Embryonic facial prominence (tissue), 1 donor: ENCODE results near the gene HDC.

Experiments used
- DNase-seq: peaks from one replicate; pipeline ENCODE4 v3.0.0-alpha.2; 2016; ENCODE audit errors: extremely low spot score

HDC gene, protein sequence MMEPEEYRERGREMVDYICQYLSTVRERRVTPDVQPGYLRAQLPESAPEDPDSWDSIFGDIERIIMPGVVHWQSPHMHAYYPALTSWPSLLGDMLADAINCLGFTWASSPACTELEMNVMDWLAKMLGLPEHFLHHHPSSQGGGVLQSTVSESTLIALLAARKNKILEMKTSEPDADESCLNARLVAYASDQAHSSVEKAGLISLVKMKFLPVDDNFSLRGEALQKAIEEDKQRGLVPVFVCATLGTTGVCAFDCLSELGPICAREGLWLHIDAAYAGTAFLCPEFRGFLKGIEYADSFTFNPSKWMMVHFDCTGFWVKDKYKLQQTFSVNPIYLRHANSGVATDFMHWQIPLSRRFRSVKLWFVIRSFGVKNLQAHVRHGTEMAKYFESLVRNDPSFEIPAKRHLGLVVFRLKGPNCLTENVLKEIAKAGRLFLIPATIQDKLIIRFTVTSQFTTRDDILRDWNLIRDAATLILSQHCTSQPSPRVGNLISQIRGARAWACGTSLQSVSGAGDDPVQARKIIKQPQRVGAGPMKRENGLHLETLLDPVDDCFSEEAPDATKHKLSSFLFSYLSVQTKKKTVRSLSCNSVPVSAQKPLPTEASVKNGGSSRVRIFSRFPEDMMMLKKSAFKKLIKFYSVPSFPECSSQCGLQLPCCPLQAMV

DNA sequence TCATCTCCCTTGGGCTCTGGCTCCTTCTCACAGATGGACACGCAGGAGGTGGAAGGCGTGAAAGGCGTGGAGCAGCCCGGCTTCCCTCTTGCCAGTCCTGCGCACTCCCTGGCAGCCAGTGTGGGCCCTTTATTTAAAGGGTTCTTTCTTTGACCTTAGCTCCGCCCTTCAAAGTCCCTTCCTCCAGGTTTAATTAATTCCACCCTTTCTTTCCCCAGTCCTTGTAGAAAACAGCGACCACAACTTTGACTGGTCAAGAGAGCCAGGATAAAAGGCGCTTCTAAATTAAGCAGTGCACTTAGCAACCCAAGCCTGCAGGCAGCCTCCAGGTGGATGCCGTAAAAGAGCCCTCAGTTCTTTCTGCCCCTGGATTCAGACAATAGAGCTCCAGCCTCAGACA, at the start of gene HDC:
Gene HDC (minus strand): TSS at position 107 of the 400 bp plus-strand sequence. CDS start 103 bp downstream, at position 4.
- no peak for DNase-seq

DNA sequence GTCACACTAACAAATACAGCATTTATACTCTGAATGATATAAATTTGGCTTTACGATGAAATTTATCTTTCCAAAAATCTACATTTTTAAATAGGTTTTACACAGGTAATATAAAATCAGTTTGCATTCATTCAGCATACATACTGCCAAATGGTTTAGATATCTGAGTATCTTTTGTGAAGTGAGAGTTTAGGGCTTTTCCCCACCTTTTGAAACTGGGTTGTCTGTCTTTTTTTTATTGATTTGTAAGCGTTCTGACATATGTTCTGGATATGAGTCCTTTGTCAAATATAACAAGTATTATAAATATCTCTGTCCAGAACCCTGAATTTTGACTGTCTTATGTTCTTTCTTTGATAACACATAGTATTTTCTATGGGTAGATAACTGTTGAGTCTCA, 47.1 kb upstream of the HDC start:
- DNase-seq, result no peak

DNA sequence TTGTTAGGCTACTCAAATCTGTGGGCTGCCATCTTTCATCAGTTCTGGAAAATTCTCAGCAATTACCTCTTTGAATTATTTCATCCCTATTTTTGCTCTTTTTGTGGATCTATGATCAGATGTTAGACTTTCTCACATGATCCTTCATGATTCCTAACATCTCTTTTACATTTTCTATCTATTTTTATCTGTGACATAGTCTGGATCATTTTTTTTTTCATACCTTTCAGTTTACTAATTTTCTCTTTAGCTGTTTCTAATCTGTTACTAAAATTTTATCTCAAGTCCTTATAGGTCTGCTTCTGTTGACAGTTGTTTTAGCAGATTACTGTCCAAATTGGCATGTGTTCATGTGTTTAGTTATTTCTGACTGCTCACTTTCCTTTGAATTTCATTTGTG, 42.3 kb upstream of the HDC start:
- DNase-seq, result no peak

DNA sequence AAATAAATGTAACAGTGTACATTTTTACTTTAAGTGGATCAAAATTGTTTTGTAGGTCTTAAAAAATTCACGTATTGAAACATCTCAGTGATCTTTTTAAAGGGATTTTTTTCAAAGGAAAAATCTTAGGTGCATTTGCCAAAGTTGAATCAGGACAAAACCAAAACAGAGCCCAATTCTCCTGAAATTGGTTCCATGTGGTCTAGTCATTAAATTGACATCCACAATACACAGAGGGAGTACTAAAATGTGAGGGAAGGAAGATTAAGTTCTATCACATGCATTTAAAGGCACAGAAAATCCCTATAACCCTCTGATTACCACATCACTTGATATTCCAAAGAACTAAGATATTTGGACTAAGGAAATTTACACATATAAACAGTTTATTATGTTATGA, 39.3 kb upstream of the HDC start:
- no peak for DNase-seq

DNA sequence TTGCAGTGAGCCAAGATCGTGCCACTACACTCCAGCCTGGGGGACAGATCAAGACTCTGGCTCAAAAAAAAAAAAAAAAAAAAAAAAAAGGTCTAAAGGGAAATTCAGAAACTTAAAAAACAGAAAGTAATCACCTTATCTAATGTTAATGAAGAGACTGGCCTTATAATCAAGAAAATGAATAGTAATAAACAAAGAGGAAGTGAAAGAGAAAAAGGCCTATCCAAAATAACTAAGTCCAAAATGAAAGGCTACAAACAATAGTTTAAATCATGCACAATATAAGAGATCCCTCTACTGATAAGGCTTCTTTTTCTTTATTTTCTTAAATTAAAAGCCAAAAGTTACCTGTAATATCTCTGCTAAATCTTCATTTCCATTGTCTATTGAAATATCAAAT, 37.1 kb upstream of the HDC start:
- no peak for DNase-seq

DNA sequence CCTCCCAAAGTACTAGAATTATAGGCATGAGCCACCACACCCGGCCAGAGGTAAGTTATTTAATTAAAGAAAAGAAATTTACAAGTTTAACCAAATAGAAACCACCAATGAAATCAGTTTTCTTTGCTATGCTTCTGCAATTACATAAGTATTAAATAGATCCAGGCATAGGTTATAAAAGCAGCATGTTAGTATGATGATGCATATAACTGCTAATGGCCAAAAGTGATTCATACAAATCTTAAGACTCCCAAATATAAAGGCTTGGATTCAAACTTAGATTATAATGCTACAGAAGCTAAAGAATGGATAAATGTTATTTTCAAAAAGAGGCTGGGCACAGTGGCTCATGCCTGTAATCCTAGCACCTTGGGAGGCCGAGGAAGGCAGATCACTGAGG, 32.8 kb upstream of the HDC start:
- DNase-seq, result no peak

DNA sequence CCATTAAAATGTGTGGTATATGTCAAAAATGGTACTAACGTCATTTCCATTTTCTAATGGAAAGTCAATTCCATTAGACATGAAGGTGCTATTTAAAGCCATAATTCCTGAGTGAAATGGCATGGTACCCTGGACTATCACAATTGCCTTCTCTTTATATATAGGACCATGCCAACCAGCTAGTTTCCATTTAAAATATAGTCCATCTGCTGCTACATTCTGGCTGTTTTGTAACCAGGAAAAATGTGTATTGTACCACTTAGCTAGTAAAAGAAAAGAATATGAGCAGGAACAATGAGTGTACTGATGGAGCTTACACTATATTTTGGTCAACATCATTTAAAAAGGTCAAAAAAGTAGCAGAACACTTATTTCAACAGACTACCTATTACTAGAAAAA, 30.4 kb upstream of the HDC start:
- DNase-seq, result no peak

DNA sequence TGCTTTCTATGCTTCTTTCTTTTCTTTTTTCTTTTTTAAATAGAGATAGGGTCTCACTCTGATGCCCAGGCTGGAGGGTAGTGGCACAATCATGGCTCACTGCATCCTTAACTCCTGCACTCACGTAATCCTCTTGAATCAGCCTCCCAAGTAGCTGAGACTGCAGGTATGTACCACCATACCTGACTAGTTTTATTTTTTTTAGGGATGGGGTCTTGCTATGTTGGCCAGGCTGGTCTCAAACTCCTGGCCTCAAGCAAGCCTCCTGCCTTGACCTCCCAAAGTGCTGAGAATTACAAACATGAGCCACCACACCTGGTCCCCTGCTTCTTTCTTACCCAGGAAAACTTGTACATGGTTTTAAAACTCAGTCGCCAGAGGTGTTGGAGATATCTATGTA, 24.2 kb upstream of the HDC start:
- no peak for DNase-seq

DNA sequence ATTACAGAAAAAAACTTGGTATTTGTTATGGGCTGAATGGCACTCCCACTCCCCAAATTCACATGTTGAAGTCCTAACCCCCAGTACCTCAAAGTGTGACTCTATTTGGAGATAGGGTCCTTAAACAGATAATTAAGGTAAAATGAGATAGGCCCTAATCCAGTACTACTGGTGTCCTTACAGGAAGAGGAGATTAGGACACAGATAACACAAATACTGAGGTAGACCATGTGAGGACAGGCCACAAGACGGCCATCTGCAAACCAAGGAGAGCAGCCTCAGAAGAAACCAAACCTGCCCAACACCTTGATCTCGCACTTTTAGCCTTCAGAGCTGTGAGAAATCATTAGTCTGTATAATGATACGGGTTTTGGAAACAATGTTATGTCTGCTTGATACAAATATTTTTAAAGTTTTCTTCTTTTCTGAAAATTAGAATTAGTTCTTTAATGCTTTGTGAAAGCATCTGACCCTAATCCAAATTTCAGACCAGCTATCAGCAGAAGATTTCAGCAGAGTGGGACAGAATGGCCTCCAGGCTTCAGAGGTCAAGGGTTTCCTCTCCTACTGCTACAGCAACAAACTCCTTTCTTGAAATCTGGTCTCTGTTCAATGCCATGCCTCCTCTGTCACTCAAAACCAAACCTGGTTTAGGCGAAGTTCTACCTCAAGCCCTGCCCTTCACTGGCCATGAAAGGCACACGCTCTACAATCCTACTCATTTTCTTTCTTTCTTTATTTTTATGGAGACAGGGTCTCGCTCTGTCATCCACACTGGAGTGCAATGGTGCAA, 22.0 kb upstream of the HDC start:
- no peak for DNase-seq

DNA sequence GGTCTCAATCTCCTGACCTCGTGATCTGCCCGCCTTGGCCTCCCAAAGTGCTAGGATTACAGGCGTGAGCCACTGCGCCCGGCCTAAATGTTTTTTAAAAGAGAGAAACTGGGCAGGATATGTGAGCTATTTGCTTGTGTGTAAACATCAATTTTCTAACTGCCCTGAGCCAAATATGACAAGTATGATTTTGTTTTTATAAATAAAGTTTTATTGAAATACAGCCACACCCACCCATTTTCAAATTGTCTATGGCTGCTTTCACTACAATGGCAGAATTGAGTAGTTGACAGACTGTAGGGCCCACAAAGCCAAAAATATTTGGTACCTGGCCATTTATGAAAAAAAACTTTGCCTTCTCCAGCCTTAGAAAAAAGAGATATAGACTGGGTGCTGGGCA, 15.9 kb upstream of the HDC start:
- no peak for DNase-seq

DNA sequence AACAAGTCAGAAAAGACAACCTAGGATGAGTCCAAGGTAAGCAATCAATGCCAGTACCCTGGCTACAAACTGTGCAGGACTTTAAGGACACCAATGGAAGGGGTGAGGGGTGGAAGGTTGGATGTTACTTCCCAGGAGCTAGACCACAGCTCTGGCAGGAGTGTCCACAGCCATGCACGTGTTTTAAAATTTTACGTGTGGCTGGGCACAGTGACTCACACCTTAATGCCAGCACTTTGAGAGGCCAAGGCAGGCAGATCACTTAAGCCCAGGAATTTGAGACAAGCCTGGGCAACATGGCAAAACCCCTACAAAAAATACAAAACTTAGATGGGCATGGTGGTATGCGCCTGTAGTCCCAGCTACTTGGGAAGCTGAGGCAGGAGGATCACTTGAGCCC, 14.7 kb upstream of the HDC start:
- no peak for DNase-seq

DNA sequence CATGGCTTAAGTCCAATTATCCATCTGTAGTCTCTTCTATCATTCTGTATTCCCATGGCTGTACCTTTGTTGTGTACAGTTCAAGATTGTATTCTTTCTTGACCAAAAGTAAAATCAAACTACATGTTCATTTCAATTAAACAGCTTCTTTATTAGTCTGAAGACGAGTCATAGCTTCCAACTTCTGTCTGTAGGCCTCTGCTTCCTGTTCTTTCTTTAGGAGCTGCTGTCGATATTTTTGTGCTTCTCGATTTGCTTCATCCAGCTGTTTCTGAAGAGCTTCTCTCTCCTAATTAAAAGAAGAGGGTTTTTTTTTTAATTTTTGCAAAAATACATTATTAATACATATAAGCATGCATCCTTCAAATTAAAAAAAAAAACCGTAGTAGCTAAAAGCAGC, 13.0 kb upstream of the HDC start:
- DNase-seq, result no peak

DNA sequence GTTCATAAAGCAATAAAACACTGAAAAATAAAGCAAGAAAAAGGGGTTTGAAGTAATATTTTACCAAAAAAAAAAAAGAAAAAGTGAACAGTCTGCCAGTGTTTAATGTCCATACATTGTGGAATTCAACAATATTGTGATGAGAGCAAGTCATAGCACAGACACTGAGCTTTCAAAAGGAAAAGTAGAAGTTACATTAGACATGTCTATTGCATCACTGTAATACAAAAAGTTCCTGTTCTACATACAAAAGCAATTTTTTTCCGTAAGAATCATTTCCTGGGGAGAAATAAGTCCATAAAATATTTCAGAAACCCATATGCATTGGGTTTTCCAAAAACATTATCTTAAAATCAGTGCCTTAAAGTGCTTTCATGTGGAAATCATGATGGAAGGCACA, 11.8 kb upstream of the HDC start:
- DNase-seq, result no peak

DNA sequence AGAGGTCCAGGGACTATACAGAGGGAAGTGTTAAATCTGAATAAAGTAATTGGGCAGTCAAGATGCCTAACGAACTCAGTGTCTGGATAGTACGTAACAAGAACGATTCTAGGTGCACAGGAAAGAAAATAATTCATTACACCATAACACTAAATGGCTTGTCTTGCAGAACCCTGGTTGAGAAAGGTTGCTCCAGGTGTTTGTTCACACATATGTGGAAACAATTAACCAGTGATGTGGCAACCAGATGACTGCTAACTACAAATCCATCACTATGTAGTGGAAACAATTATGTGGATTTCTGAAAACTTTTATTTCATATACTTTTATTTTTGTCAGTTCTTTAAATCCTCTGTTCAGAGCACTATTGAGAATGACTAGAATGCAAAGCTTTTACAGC, 10.4 kb upstream of the HDC start:
- no peak for DNase-seq

DNA sequence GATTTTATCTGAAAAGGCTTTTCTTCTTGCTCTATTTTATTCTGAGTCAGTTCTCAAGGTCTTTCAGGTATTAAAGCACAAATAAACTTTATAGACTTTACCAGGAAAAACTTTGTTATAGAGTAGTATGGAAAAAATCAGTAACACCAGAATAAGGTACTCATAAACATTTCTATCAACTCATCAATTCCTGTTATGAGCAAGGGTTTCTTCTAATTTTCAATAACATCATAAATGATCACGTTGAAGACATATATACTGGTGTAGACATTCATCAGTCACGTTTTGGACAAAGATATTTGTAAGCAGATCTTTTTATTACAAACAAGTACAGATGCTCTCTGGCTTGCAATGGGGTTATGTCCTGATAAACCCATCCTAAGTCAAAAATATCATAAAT, 9.6 kb upstream of the HDC start:
- no peak for DNase-seq

DNA sequence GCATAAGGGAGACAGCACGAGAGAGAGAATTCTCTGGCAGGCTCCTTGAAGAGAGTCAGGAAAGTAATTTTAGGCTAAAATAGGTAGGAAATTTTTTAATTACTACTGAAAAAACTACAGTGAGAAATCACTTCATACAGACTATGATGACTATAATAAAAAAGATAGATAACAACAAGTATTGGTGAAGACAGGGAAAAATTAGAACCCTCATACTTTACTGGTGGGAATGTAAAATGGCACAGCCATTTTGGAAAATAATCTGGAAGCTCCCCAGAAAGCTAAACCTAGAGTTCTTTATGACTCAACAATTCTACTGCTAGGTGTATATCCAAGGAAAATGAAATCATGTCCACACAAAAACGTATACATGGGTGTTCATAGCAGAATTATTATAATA, 2.1 kb upstream of the HDC start:
- DNase-seq, result no peak

DNA sequence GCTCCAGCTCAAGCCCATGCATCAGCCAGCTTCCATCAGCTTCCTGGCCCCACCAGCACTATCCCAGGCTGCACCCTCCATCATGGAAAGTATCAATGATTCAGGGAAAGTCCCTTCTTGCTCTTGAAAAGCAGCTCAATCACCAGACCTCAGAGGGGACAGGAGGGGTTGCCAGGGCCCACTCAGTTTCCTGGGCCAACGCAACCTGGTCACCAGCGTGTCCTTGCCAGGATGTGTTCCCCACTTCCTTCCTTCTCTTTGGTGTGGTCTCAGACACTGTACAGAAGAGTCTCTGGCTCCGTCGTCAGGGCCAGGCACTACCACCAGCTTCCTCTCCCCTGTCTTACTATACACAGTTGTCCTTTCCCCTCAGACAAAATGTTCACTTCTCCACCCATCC, 3.0 kb downstream of the HDC start:
- DNase-seq, result no peak

DNA sequence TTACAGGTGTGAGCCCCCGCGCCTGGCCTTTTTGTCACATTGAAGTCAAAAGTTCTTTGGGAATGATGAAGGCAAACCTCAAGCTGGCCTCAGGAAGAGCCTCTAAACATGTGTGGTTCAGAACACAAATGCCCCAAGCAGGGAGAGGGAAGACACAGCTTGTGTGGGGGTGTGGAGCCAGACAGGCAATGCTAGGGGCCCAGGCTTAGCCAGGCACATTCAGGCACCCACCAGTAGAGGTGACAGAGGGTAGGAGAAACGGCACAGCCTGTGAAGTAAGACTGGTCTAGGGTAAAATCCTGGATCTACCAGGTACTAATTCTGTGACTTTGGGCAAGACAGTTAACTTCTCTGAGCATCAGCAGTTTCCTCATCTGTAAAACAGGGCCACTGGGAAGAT, 3.5 kb downstream of the HDC start:
- no peak for DNase-seq

DNA sequence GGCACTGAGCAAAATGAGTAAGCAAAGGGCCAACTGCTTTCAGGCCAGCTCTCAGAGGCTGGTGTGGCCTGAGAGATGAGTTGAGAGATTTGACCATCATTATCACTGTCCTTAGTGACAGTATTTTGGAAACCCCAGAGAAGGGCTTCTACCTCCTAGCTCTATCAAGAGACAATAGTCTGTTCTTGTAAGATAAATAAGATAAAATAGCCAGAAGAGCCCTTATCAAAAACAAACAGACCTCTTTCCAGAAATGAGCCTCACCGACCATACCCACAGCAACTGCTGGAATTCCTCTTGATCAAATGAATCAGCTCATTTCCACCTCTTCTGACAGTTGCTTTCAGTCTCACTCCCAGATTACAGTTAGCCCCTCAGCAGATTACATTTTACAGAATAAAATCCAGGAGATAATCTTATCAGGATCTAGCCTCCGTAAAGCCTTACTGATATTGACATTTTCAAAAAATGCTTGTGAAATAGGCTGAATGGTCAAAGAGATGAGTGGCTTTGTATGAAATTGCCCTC, 4.5 kb downstream of the HDC start:
- no peak for DNase-seq

DNA sequence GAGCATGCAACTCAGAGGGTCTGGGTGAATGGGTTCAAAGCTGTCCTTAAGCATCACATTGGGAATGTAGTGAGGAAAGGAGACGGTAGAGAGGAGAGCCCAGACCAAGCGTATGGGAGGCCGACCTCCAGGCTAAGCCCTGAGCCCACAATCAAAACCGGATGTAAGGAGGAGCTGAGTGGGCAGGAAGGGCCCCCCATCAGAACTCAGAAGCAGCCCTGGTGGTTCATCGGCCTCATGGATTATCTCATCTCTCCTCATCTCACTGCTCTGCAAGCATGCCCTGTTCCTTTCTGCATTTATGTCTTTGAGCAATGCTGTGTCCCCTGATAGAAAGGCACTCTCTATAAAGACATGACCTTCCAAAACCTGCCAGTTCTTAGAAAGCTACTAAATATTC, 6.2 kb downstream of the HDC start:
- no peak for DNase-seq

DNA sequence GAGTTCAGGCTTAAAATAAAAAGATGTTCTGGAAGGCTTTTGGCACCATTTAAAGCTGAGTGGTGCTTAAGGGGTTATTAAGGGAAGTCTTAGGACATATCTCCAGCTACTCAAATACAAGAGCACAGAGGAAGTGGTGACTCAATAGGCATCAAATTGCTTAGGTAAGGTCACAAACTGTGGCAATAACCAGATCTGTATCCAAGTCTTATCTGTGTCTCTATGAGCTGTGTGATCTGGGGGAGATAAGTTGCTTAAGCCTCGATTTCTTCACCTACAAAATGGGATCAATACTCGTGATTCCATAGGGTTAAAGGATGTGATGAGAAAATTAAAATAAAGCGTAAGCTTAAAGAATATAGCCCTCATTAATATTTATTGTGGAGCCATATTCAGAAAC, 7.6 kb downstream of the HDC start:
- no peak for DNase-seq

DNA sequence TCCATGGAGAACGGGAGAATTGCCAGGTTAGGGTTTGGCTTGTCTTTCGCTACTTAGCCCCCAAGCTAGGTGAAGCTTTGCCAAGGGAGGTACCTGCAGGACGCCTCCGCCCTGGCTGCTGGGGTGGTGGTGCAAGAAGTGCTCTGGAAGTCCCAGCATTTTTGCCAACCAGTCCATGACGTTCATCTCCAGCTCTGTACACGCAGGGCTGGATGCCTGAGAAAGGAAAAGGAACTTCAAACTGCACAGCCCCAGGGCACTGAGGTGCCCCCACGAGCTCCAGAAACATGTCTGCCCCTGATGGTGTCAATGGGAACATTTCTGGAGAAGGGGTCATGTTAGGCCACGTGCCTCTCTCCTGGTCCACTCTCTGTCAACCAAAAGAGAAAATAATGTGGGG, 8.2 kb downstream of the HDC start:
- no peak for DNase-seq
